A673 (cell line): ENCODE measurements around the gene DPYD. TPM values are rescaled to one million over a fixed set of nuclear protein-coding genes. Genes with fewer than 3 reads are reported as not detected.

Experiments
- BruUV-seq: library from RNA; stranded (reverse); fragments of 400-500 nt; replicated peaks from 2 replicates; lab custom pipeline; 2021; lab: Mats Ljungman, UMichigan
- CTCF ChIA-PET: fragments of 300-600 bp; sonication (Branson Sonifier 250); formaldehyde crosslinking; loops from one replicate; lab custom pipeline; 2022; ENCODE audit warnings: antibody characterized with exemption; lab: Charles Lee
- POLR2A ChIA-PET: fragments of 300-600 bp; sonication (Branson Sonifier 250); formaldehyde crosslinking; loops from one replicate; lab custom pipeline; 2022; ENCODE audit warnings: antibody characterized with exemption; ENCODE audit not compliant: low non-redundant PET; lab: Charles Lee
- DNase-seq: peaks from one replicate; pipeline ENCODE4 v3.0.0-alpha.2; 2015; ENCODE audit warnings: low spot score
- H3K27ac ChIP-seq: fragments of 200-600 bp; sonication (generic); 2 replicates; pipeline ENCODE4 v1.5.1; 2016; ENCODE audit warnings: mixed run types, low read depth, mild to moderate bottlenecking, mixed read lengths, antibody characterized with exemption, low read length; ENCODE audit not compliant: poor library complexity, severe bottlenecking
- H3K27me3 ChIP-seq: fragments of 200-600 bp; sonication (generic); replicated peaks from 2 replicates; pipeline ENCODE4 v1.6.1; 2017; ENCODE audit warnings: mixed run types, low read depth, mild to moderate bottlenecking, mixed read lengths, antibody characterized with exemption, low read length; ENCODE audit not compliant: insufficient read depth, poor library complexity
- H3K36me3 ChIP-seq: fragments of 200-600 bp; sonication (generic); 2 replicates; pipeline ENCODE4 v1.6.1; 2016; ENCODE audit warnings: mixed run types, mild to moderate bottlenecking, mixed read lengths, antibody characterized with exemption, low read length; ENCODE audit not compliant: insufficient read depth, poor library complexity, severe bottlenecking
- H3K4me1 ChIP-seq: fragments of 200-600 bp; sonication (generic); 2 replicates; pipeline ENCODE4 v1.6.1; 2017; ENCODE audit warnings: mixed run types, mild to moderate bottlenecking, mixed read lengths, antibody characterized with exemption, low read length; ENCODE audit not compliant: insufficient read depth, poor library complexity, severe bottlenecking
- H3K4me3 ChIP-seq: fragments of 200-600 bp; sonication (generic); 2 replicates; pipeline ENCODE4 v1.5.1; 2016; ENCODE audit warnings: low read depth, mixed run types, mild to moderate bottlenecking, mixed read lengths, low read length; ENCODE audit not compliant: poor library complexity, severe bottlenecking
- H3K9me3 ChIP-seq: fragments of 200-600 bp; sonication (generic); 2 replicates; pipeline ENCODE4 v1.6.1; 2016; ENCODE audit warnings: mixed run types, low read depth, mild to moderate bottlenecking, mixed read lengths, antibody characterized with exemption, low read length; ENCODE audit not compliant: poor library complexity, severe bottlenecking
- EZH2 ChIP-seq: fragments of 200-600 bp; sonication (generic); IDR thresholded peaks from 2 replicates; pipeline ENCODE4 v1.6.1; 2017; ENCODE audit warnings: borderline replicate concordance, low read depth, mild to moderate bottlenecking, mixed read lengths, antibody characterized with exemption, low read length; ENCODE audit not compliant: poor library complexity, severe bottlenecking
- intact Hi-C: fragments of 100-400 bp; cut with micrococcal nuclease; formaldehyde crosslinking; loops from one replicate; pipeline ENCODE4 v1.10.0; 2022; ENCODE audit not compliant: unreplicated experiment
- total RNA-seq: library from RNA; stranded (reverse); gene quantifications from 2 replicates; pipeline ENCODE4 v1.2.3, GENCODE V29; 2021
- TF ChIP-seq, protein P1 (sequence below): fragments of 300-800, 200-600 bp; sonication (generic); conservative IDR thresholded peaks from 2 replicates; pipeline ENCODE4 v1.5.1; 2017; ENCODE audit warnings: low read depth, mild to moderate bottlenecking, antibody characterized with exemption, low read length, moderate library complexity, mixed read lengths

DPYD gene
- total RNA-seq, 1 experiment from 2014 or later: 13.4 TPM

DNA sequence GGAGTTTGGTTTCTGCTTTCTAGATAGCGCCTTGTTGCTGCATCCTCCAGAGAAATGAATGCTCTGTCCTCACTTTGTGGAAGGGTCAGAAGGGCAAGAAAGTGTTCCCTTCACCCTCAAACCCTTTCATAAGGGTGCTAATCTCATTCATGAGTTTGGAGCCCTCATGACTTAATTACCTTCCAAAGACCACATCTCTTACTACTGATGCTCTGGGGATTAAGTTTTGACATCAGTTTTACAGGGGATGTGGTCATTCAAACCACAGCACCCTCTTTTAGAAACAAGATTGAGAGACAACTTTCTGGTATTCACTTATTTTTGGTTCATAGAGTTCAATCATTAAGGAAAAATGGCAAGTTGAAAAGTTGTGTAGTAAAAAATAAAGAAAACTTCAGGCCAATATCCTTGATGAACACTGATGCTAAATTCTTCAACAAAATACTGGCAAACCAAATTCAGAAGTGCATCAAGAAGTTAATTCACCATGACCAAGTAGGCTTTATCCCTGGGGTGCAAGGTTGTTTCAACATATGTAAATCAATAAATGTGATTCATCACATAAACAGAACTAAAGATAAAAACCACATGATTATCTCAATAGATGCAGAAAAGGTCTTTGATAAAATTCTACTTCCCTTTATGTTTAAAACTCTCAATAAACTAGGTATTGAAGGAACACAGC, 757.1 kb downstream of the DPYD start:
- ChIA-PET CTCF (no interaction called here), POLR2A (no interaction called here)
- Histone ChIP-seq H3K27me3 (no peaks in the 10 kb centered on the region), H3K4me3 (no peak overlapping the region), H3K4me1 (peaks cover 7% of the 10 kb centered on the region), H3K36me3 (no peaks in the 10 kb centered on the region), H3K27ac (no peak overlapping the region), H3K9me3 (no peaks in the 10 kb centered on the region)
- no peak for DNase-seq
- no peak for TF ChIP-seq EZH2
- TF ChIP-seq, protein P1, sequence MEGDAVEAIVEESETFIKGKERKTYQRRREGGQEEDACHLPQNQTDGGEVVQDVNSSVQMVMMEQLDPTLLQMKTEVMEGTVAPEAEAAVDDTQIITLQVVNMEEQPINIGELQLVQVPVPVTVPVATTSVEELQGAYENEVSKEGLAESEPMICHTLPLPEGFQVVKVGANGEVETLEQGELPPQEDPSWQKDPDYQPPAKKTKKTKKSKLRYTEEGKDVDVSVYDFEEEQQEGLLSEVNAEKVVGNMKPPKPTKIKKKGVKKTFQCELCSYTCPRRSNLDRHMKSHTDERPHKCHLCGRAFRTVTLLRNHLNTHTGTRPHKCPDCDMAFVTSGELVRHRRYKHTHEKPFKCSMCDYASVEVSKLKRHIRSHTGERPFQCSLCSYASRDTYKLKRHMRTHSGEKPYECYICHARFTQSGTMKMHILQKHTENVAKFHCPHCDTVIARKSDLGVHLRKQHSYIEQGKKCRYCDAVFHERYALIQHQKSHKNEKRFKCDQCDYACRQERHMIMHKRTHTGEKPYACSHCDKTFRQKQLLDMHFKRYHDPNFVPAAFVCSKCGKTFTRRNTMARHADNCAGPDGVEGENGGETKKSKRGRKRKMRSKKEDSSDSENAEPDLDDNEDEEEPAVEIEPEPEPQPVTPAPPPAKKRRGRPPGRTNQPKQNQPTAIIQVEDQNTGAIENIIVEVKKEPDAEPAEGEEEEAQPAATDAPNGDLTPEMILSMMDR: no peak
- BruUV-seq: no TSS peak
- intact Hi-C loops: no loop called here

- intact Hi-C loops: no loop called here
- BruUV-seq: no TSS peak
- Histone ChIP-seq H3K27ac (no peak overlapping the region), H3K4me3 (no peak overlapping the region), H3K4me1 (peaks cover 7% of the 10 kb centered on the region), H3K9me3 (no peaks in the 10 kb centered on the region), H3K36me3 (no peaks in the 10 kb centered on the region), H3K27me3 (no peaks in the 10 kb centered on the region)
- POLR2A ChIA-PET: no interaction called here
- DNase-seq: peak; percentile 32
- CTCF ChIA-PET: no interaction called here
- TF ChIP-seq, protein P1: no peak
- no peak for TF ChIP-seq EZH2
Measured at GRCh38 chr1:97160818-97161217, 760.0 kb downstream of the DPYD start.

GRCh38 chr1:97159342-97159741, 761.5 kb downstream of the DPYD start:
- BruUV-seq: no TSS peak
- H3K4me3 ChIP-seq: no peak overlapping the region
- no peaks in the 10 kb centered on the region for H3K27me3 ChIP-seq
- no peaks in the 10 kb centered on the region for H3K9me3 ChIP-seq
- H3K4me1 ChIP-seq: peaks cover 7% of the 10 kb centered on the region
- no peak for DNase-seq
- ChIA-PET POLR2A (no interaction called here), CTCF (no interaction called here)
- H3K27ac ChIP-seq: no peak overlapping the region
- H3K36me3 ChIP-seq: no peaks in the 10 kb centered on the region
- TF ChIP-seq EZH2: no peak
- TF ChIP-seq, protein P1: no peak
- intact Hi-C loops: no loop called here
